CD14-positive monocyte (primary cell): ENCODE results near the gene ST3GAL5. TPM values are rescaled to one million over a fixed set of nuclear protein-coding genes. Genes with fewer than 3 reads are reported as not detected.
"Not testable (repeated sequence)": the region's sequence is repeated elsewhere in the genome, so short reads cannot be mapped to it uniquely, and the experiment has no call there.

ENCODE experiments used
- DNase-seq, 3 donors: peaks; one replicate each; pipeline ENCODE4 v3.0.0-alpha.2; 2011 to 2022
- H2AFZ ChIP-seq: 2 replicates; pipeline ENCODE4 v1.6.0; 2012; ENCODE audit warnings: mild to moderate bottlenecking, low read depth, low read length, inconsistent platforms; ENCODE audit not compliant: insufficient read depth, poor library complexity, severe bottlenecking
- H3K27ac ChIP-seq, 2 donors: 1 replicate in 1 of 2; 2 replicates in 1 of 2; pipeline ENCODE4 v1.5.1; 2012 to 2013; ENCODE audit warnings: low read length in 2 of 2, control low read depth in 1 of 2, inconsistent platforms in 1 of 2, low read depth in 1 of 2, mild to moderate bottlenecking in 1 of 2
- H3K27me3 ChIP-seq, 2 donors: one replicate each; pipeline versions ENCODE4 v1.6.0 to v1.6.1; 2011 to 2013; ENCODE audit warnings: low read length in 2 of 2; ENCODE audit not compliant: control insufficient read depth in 2 of 2, insufficient read depth in 2 of 2
- H3K36me3 ChIP-seq, 2 donors: replicated peaks in 1 of 2; 1 replicate in 1 of 2; 2 replicates in 1 of 2; pipeline versions ENCODE4 v1.5.1 to v1.6.1; 2012 to 2013; ENCODE audit warnings: low read length in 2 of 2, control low read depth in 1 of 2, inconsistent platforms in 1 of 2, mild to moderate bottlenecking in 1 of 2; ENCODE audit not compliant: insufficient read depth in 2 of 2, control insufficient read depth in 1 of 2
- H3K4me1 ChIP-seq, 2 donors: 1 replicate in 1 of 2; 2 replicates in 1 of 2; pipeline versions ENCODE4 v1.5.1 to v1.6.1; 2012 to 2013; ENCODE audit warnings: low read length in 2 of 2, control low read depth in 1 of 2, inconsistent platforms in 1 of 2, mild to moderate bottlenecking in 1 of 2, moderate library complexity in 1 of 2; ENCODE audit not compliant: insufficient read depth in 2 of 2, control insufficient read depth in 1 of 2
- H3K4me2 ChIP-seq: replicated peaks from 2 replicates; pipeline ENCODE3; 2012; ENCODE audit warnings: low read length, moderate library complexity, mild to moderate bottlenecking; ENCODE audit not compliant: poor library complexity, severe bottlenecking; ENCODE audit errors: extremely low read depth
- H3K4me3 ChIP-seq, 3 experiments: fragments of 200-600 bp in 1 of 3; sonication (generic) in 1 of 3; replicated peaks in 1 of 3; 1 replicate in 2 of 3; 2 replicates in 1 of 3; pipeline ENCODE4 v1.5.1; 2011 to 2013; ENCODE audit warnings: low read length in 3 of 3, mild to moderate bottlenecking in 3 of 3, control low read depth in 2 of 3, low read depth in 2 of 3, inconsistent platforms in 1 of 3, moderate library complexity in 1 of 3
- H3K79me2 ChIP-seq: 2 replicates; pipeline ENCODE4 v1.6.0; 2012; ENCODE audit warnings: mild to moderate bottlenecking, control low read depth, inconsistent platforms, low read length, moderate library complexity; ENCODE audit not compliant: insufficient read depth
- H3K9ac ChIP-seq: 2 replicates; pipeline ENCODE4 v1.6.0; 2017; ENCODE audit warnings: low read length, mild to moderate bottlenecking; ENCODE audit not compliant: insufficient read depth, poor library complexity, severe bottlenecking
- H3K9me3 ChIP-seq, 2 donors: replicated peaks in 1 of 2; 1 replicate in 1 of 2; 2 replicates in 1 of 2; pipeline versions ENCODE4 v1.5.1 to v1.6.1; 2012 to 2013; ENCODE audit warnings: low read length in 2 of 2, control low read depth in 1 of 2; ENCODE audit not compliant: control insufficient read depth in 1 of 2, insufficient read depth in 1 of 2
- H4K20me1 ChIP-seq: 2 replicates; pipeline ENCODE4 v1.6.0; 2012; ENCODE audit warnings: mild to moderate bottlenecking, low read length, control low read depth, moderate library complexity; ENCODE audit not compliant: insufficient read depth
- H3K27ac Mint-ChIP-seq, 7 donors: one replicate each; pipeline ENCODE4 v1.8.0; 2020; ENCODE audit warnings: mild to moderate bottlenecking in 7 of 7, mixed read lengths in 7 of 7, moderate library complexity in 6 of 7, inconsistent platforms in 2 of 7
- H3K27me3 Mint-ChIP-seq, 3 donors: one replicate each; pipeline ENCODE4 v1.8.0; 2021 to 2022; ENCODE audit warnings: low read depth in 3 of 3, mild to moderate bottlenecking in 3 of 3, mixed read lengths in 3 of 3, moderate library complexity in 3 of 3, inconsistent platforms in 1 of 3
- H3K36me3 Mint-ChIP-seq, 2 donors: one replicate each; pipeline ENCODE4 v1.8.0; 2020; ENCODE audit warnings: mixed read lengths in 2 of 2, inconsistent platforms in 1 of 2, mild to moderate bottlenecking in 1 of 2
- H3K4me1 Mint-ChIP-seq: one replicate; pipeline ENCODE4 v1.8.0; 2020; ENCODE audit warnings: mild to moderate bottlenecking, mixed read lengths
- H3K4me3 Mint-ChIP-seq, 2 donors: one replicate each; pipeline ENCODE4 v1.8.0; 2020; ENCODE audit warnings: mild to moderate bottlenecking in 2 of 2, mixed read lengths in 2 of 2, moderate library complexity in 1 of 2
- H3K9me3 Mint-ChIP-seq, 7 donors: one replicate each; pipeline ENCODE4 v1.8.0; 2020 to 2022; ENCODE audit warnings: mixed read lengths in 7 of 7, mild to moderate bottlenecking in 6 of 7, moderate library complexity in 6 of 7, inconsistent platforms in 2 of 7
- WGBS: methylation state at CpG from one replicate; pipeline ENCODE4 v1.1.5; 2013; ENCODE audit warnings: missing lambda C conversion rate; ENCODE audit not compliant: insufficient coverage; 5-methylcytosine and 5-hydroxymethylcytosine counted together
- intact Hi-C, 2 donors: fragments of 100-400 bp; cut with micrococcal nuclease; formaldehyde crosslinking; loops; one replicate each; pipeline versions ENCODE4 v1.15.0 to v1.15.1; 2023
- polyA plus RNA-seq, 3 donors: library from polyadenylated mRNA; depleted of rRNA in 1 of 3; unstranded in 2 of 3; stranded (reverse) in 1 of 3; fragments of 300-500 nt in 2 of 3; fragments of >200 nt in 1 of 3; fragmentation: Illumina TruSeq in 2 of 3; gene quantifications; 1 replicate in 2 of 3; 2 replicates in 1 of 3; pipeline ENCODE4 v1.2.3, GENCODE V29; 2012 to 2021
- TF ChIP-seq, protein P1 (sequence below): fragments of 200-600 bp; IDR thresholded peaks from one replicate; pipeline ENCODE4 v1.8.0; 2022; ENCODE audit warnings: antibody characterized with exemption, mild to moderate bottlenecking

Gene ST3GAL5
- polyA plus RNA-seq, 3 donors: 14.0 to 51.2 (median 19.5) TPM

DNA sequence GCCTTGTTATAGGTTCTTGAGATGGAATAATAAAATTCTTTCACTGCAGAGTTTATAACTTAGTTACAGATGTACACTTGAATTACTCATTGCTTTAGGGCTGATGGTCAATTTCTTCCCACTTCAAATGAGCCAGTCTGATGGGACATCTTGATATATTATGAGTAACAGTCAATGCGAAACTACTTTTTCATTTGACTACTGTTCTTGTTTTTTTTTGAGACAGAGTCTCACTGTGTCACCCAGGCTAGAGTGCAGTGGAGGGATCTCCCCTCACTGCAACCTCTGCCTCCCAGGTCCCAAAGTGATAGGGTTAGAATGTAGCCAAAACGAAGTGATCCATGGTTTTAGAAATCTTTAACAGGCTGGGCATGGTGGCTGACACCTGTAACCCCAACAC is 57.1 kb downstream of the ST3GAL5 start:
- no peaks in the 10 kb centered on the region for H3K9me3 ChIP-seq
- intact Hi-C loops: no loop called here
- H3K4me1 Mint-ChIP-seq: peaks cover 8% of the 10 kb centered on the region
- no peaks in the 10 kb centered on the region for H3K36me3 ChIP-seq
- H3K79me2 ChIP-seq: no peaks in the 10 kb centered on the region
- no peak overlapping the region for H3K9ac ChIP-seq
- H3K27ac Mint-ChIP-seq: no peak overlapping the region
- H3K9me3 Mint-ChIP-seq: peaks cover 0 to 5% (median 1%) of the 10 kb centered on the region in 7 donors
- no peak for DNase-seq
- H2AFZ ChIP-seq: no peak overlapping the region
- no peaks in the 10 kb centered on the region for H3K36me3 Mint-ChIP-seq
- no peak overlapping the region for H3K4me2 ChIP-seq
- H3K4me3 Mint-ChIP-seq: no peak overlapping the region
- TF ChIP-seq, protein P1, sequence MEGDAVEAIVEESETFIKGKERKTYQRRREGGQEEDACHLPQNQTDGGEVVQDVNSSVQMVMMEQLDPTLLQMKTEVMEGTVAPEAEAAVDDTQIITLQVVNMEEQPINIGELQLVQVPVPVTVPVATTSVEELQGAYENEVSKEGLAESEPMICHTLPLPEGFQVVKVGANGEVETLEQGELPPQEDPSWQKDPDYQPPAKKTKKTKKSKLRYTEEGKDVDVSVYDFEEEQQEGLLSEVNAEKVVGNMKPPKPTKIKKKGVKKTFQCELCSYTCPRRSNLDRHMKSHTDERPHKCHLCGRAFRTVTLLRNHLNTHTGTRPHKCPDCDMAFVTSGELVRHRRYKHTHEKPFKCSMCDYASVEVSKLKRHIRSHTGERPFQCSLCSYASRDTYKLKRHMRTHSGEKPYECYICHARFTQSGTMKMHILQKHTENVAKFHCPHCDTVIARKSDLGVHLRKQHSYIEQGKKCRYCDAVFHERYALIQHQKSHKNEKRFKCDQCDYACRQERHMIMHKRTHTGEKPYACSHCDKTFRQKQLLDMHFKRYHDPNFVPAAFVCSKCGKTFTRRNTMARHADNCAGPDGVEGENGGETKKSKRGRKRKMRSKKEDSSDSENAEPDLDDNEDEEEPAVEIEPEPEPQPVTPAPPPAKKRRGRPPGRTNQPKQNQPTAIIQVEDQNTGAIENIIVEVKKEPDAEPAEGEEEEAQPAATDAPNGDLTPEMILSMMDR: no peak
- no peaks in the 10 kb centered on the region for H4K20me1 ChIP-seq
- H3K4me3 ChIP-seq: no peak overlapping the region
- WGBS: no CpG with 5 or more reads among the region's 2 CpGs
- no peak overlapping the region for H3K27ac ChIP-seq
- H3K27me3 ChIP-seq: no peaks in the 10 kb centered on the region
- peaks cover 2 to 5% of the 10 kb centered on the region in 2 donors for H3K4me1 ChIP-seq
- peaks cover 1 to 8% (median 3%) of the 10 kb centered on the region in 3 donors for H3K27me3 Mint-ChIP-seq

DNA sequence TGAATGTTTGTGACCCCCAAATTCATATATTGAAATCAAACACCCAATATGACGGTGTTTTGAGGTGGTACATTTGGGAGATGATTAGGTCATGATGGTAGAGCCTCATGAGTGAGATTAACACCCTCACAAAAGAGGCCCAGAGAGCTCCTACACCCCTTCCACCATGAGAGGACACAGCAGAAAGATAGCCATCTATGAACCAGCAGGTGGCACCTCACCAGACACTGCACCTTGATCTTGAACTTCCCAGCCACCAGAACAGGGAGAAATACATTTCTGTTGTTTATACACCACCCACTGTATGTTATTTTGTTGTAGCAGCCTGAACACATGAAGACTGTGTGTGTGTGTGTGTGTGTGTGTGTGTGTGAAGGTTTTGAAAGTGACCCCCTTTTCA is 58.1 kb downstream of the ST3GAL5 start:
- Histone ChIP-seq H4K20me1 (no peaks in the 10 kb centered on the region), H3K27me3 (no peaks in the 10 kb centered on the region), H3K36me3 (no peaks in the 10 kb centered on the region), H3K9ac (no peak overlapping the region), H3K4me2 (no peak overlapping the region), H3K4me1 (peaks cover 2 to 5% of the 10 kb centered on the region in 2 donors), H3K27ac (no peak overlapping the region), H3K9me3 (no peaks in the 10 kb centered on the region), H2AFZ (no peak overlapping the region), H3K79me2 (no peaks in the 10 kb centered on the region), H3K4me3 (no peak overlapping the region)
- H3K27me3 Mint-ChIP-seq: peaks cover 0 to 8% (median 3%) of the 10 kb centered on the region in 3 donors
- H3K27ac Mint-ChIP-seq: peak overlapping the region in 1 of 7 donors; percentile 66
- H3K9me3 Mint-ChIP-seq: peaks cover 0 to 5% (median 0%) of the 10 kb centered on the region in 7 donors
- WGBS: no CpG with 5 or more reads among the region's 1 CpG
- TF ChIP-seq, protein P1: no peak
- no peaks in the 10 kb centered on the region for H3K36me3 Mint-ChIP-seq
- peaks cover 8% of the 10 kb centered on the region for H3K4me1 Mint-ChIP-seq
- intact Hi-C loops: no loop called here
- no peak for DNase-seq
- H3K4me3 Mint-ChIP-seq: no peak overlapping the region

DNA sequence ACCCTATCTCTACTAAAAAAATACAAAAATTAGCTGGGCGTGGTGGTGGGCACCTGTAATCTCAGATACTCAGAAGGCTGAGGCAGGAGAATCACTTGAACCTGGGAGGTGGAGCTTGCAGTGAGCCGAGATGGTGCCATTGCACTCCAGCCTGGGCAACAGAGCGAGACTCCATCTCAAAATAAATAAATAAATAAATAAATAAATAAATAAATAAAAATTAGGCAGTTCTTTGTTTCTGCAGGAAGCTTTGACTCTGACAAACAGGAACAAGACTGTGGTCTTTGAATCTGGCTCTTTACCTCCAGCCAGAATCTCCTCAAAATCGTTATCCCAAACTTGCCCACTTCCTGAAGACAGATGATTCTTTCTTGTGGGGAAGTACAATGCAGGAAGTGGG is 59.4 kb downstream of the ST3GAL5 start:
- H3K4me3 ChIP-seq, H3K4me2 ChIP-seq, H3K9me3 Mint-ChIP-seq, H3K4me3 Mint-ChIP-seq, H4K20me1 ChIP-seq, DNase-seq, H2AFZ ChIP-seq, H3K36me3 ChIP-seq, H3K27ac ChIP-seq, H3K27me3 ChIP-seq, H3K27me3 Mint-ChIP-seq, H3K36me3 Mint-ChIP-seq, H3K27ac Mint-ChIP-seq, H3K4me1 ChIP-seq, H3K9ac ChIP-seq, intact Hi-C loops, H3K9me3 ChIP-seq, H3K79me2 ChIP-seq: not testable (repeated sequence)
- no CpG with 5 or more reads among the region's 4 CpGs for WGBS
- peaks cover 12% of the 10 kb centered on the region for H3K4me1 Mint-ChIP-seq
